GM18873 (cell line): ENCODE data around the gene PELI1.

ENCODE experiments used
- ATAC-seq: cut with Tn5 transposase; IDR thresholded peaks from one replicate; pipeline ENCODE4 v1.9.1; 2021; ENCODE audit warnings: mild to moderate bottlenecking, moderate library complexity, moderate number of reproducible peaks; ENCODE audit not compliant: unreplicated experiment, low FRiP score

PELI1 gene

GRCh38 chr2:64049633-64050220 is 94.5 kb downstream of the PELI1 start:
- ATAC-seq = peak; percentile 76

DNA sequence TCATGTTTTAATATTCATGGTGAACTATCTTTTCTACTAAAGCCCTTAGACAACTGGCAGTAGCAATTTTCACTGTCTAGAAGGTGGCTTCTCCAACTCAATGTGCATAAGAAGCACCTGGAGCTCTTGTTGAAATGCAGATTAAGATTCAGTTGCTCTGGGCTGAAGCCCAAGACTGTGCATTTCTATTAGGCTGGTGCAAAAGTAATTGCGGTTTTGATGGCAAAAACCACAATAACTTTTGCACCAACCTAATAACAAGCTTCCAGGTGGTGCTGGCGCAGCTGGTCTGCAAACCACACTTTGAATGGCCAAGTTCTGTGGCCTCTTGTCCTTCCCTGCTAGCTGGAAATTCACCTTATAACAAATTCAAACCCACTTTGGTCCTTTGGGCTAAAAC is 98.3 kb downstream of the PELI1 start:
- ATAC-seq = no peak
